MM.1S (cell line): ENCODE results near the gene DNAJC3.

ENCODE experiments used
- CTCF ChIP-seq: fragments of 300-600 bp; sonication (generic); IDR thresholded peaks from 2 replicates; pipeline ENCODE4 v1.5.1; 2016; ENCODE audit warnings: antibody characterized with exemption, low read length, mixed read lengths
- EZH2 ChIP-seq: fragments of 300-600 bp; sonication (generic); optimal IDR thresholded peaks from 2 replicates; pipeline ENCODE3; 2017; ENCODE audit warnings: low read depth, mild to moderate bottlenecking, antibody characterized with exemption, low read length, mixed read lengths
- EZH2phosphoT487 ChIP-seq: fragments of 300-600 bp; sonication (generic); IDR thresholded peaks from 2 replicates; pipeline ENCODE4 v1.6.1; 2018; ENCODE audit warnings: antibody characterized with exemption, low read length

GRCh38 chr13:95707442-95708390 lies 30.8 kb downstream of the DNAJC3 start:
- TF ChIP-seq EZH2 (no peak), CTCF (no peak), EZH2phosphoT487 (no peak)
